Bone marrow (tissue), 2 donors: ENCODE results near the gene PGPEP1.
A peak's percentile ranks its signal among the peaks of the same experiment; 100 is the strongest.
"Not testable (repeated sequence)": the region's sequence is repeated elsewhere in the genome, so short reads cannot be mapped to it uniquely, and the experiment has no call there.

Experiments
- DNase-seq, 2 donors: peaks; one replicate each; lab custom pipeline; 2025; lab: John Stamatoyannopoulos, UW

Gene PGPEP1

DNA sequence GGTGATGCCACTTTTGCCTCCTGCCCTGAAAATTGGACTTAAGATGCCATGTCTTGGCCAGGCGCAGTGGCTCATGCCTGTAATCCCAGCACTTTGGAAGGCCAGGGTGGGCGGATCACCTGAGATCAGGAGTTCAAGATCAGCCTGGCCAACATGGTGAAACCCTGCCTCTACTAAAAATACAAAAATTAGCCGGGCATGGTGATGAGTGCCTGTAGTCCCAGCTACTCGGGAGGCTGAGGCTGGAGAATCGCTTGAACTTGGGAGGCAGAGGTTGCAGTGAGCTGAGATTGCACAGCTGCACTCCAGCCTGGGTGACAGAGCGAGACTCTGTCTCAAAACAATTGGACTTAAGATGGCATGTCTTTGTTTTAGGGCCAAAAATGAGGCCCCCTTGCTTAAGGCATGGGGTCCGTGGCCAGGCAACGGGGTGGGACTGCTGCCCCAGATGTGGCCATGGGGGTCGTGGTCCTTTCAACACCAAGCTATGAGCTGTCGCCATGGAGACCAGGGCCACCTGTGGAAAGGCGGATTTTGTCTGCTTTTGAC lies 24.0 kb downstream of the PGPEP1 start:
- DNase-seq: not testable (repeated sequence)

DNA sequence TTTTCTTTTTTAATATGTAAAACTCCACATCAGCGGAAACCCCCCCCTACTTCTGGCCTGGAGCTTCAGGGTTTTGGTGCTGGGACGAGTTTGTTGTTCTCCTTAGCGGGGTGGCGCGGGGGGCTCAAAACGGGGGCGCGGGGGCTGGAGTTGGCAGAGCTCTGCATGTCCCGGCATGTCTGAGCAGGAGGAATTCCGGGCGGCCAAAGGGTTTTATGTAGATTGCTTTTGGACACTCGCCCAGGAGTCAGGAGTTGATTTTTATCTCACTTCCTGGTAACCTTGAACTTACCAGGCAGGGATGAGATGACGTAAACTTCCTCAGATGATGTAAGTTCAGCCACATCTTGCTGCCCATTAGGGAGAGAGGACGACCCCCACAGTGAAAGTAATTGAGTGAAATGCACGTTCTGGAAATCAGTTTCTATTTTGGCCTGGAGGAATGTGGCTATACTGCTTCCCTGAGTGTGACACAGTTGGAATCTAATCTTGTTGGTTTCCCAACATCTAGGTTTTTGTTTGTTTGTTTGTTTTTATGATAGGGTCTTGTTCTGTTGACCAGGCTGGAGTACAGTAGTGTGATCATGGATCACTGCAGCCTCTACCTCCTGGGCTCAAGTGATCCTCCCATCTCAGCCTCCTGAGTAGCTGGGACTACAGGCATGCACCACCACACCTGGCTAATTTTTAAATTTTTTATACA lies 24.6 kb downstream of the PGPEP1 start:
- DNase-seq: peak; percentile 9 to 11

- no peak for DNase-seq
These were observed 25.6 kb downstream of the PGPEP1 start for GRCh38 chr19:18366021-18366435.

GRCh38 chr19:18368504-18369222 lies 28.3 kb downstream of the PGPEP1 start:
- no peak for DNase-seq

DNA sequence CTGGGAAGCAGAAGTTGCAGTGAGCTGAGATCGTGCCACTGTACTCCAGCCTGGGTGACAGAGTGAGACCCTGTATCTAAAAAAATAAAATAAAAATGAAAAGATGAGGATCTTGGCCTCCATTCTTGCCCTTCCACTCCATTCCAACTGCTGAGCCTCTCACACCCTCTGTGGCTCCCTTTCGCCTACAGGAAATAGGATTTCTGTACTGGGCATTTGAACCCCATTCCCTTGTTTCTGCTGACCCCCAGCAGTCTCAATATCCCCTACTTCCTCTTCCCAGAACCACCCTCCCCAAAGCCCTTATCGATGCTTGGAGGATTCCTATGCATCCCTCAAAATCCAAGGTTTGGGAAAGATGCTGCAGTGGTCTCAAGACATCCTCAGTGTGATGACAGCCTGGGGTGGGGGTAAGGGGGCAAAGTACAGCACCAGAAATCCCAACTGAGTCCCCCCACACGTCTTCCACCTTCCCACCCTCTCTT lies 33.1 kb downstream of the PGPEP1 start:
- DNase-seq: no peak

GRCh38 chr19:18373892-18374629 lies 33.7 kb downstream of the PGPEP1 start:
- DNase-seq: peak; percentile 69

GRCh38 chr19:18377026-18377425 lies 36.6 kb downstream of the PGPEP1 start:
- DNase-seq: no peak

GRCh38 chr19:18379803-18380747 lies 39.7 kb downstream of the PGPEP1 start:
- peak in 1 of 2 donors; percentile 41 for DNase-seq

- no peak for DNase-seq
These were observed 40.4 kb downstream of the PGPEP1 start for GRCh38 chr19:18380843-18381242.

GRCh38 chr19:18383622-18384021 lies 43.2 kb downstream of the PGPEP1 start:
- DNase-seq: not testable (repeated sequence)

DNA sequence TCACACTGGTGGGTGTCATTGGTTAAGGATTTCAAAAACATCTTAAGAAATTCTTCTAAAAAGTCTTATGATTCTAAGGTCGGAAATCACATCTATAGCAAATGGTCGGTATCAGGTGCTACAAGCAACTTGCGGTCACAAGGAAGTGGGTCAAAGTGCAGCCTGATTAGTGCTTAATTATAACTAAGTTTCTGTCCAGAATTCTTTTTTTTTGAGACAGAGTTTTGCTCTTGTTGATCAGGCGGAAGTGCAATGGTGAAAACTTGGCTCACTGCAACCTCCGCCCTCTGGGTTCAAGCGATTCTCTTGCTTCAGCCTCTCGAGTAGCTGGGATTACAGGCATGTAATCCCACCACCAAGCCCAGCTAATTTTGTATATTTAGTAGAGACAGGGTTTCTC lies 44.4 kb downstream of the PGPEP1 start:
- no peak for DNase-seq

- no peak for DNase-seq
These were observed 44.9 kb downstream of the PGPEP1 start for GRCh38 chr19:18385359-18385674.

- no peak for DNase-seq
These were observed 45.5 kb downstream of the PGPEP1 start, which contains the start of gene GDF15 for GRCh38 chr19:18385675-18386542. GDF15 (plus strand) TSS chr19:18386158; CDS start chr19:18386190, 32 bp downstream.

- DNase-seq: no peak
These were observed 46.3 kb downstream of the PGPEP1 start for GRCh38 chr19:18386543-18387271.

DNA sequence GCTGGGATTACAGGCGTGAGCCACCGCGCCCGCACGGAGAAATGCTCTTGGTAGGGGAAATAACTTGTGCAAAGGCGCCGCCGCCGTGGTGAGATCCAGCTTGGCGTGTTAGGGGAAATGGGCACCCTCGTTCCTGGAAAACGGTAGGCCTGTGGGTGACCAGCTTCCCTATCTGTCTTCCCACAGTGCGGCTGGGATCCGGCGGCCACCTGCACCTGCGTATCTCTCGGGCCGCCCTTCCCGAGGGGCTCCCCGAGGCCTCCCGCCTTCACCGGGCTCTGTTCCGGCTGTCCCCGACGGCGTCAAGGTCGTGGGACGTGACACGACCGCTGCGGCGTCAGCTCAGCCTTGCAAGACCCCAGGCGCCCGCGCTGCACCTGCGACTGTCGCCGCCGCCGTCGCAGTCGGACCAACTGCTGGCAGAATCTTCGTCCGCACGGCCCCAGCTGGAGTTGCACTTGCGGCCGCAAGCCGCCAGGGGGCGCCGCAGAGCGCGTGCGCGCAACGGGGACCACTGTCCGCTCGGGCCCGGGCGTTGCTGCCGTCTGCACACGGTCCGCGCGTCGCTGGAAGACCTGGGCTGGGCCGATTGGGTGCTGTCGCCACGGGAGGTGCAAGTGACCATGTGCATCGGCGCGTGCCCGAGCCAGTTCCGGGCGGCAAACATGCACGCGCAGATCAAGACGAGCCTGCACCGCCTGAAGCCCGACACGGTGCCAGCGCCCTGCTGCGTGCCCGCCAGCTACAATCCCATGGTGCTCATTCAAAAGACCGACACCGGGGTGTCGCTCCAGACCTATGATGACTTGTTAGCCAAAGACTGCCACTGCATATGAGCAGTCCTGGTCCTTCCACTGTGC lies 47.9 kb downstream of the PGPEP1 start:
- peak in 1 of 2 donors; percentile 72 for DNase-seq

- no peak for DNase-seq
These were observed 48.7 kb downstream of the PGPEP1 start for GRCh38 chr19:18388960-18389725.

DNA sequence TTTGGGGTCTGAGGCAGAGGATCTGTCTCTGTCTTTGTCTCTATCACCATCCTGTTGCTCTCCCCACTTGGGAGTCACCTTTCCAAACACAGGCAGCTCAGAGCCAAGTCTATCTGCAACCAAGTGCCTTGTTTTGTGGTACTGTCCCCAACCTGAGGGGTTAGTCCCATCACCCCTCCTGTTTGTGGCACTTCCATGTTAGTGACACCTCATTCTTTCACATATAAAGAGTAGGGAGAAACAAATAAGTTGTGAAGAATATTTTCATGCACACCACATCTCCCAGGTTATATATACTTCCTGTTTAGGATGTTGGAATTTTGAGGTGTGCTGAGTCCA lies 49.3 kb downstream of the PGPEP1 start:
- no peak for DNase-seq
